ENCODE data around the gene CTDSP2.

DNA sequence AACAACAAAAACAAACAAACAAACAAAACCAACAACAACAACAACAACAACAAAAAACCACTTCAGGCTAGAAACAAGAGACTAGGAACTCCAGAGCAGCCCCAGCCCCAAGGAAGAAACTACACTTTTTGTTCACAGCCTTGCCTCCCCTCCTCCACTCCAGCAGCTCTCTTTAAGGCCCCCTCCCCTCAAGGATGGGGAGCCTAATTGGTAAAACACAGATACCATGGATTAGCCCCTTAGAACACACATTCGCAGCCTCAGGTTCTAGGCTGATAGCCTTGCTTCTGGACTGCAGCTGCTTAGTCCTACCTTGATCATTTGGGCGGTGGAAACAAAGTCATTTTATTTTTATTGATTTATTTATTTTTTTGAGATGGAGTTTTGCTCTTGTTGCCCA, 16.1 kb downstream of the CTDSP2 start:
- TF ChIP-seq POLR2AphosphoS5 (IDR thresholded peaks at IDR 0.05) (no peak), POLR2A (IDR thresholded peaks at IDR 0.05) (no peak)
- TF ChIP-seq, protein P1, sequence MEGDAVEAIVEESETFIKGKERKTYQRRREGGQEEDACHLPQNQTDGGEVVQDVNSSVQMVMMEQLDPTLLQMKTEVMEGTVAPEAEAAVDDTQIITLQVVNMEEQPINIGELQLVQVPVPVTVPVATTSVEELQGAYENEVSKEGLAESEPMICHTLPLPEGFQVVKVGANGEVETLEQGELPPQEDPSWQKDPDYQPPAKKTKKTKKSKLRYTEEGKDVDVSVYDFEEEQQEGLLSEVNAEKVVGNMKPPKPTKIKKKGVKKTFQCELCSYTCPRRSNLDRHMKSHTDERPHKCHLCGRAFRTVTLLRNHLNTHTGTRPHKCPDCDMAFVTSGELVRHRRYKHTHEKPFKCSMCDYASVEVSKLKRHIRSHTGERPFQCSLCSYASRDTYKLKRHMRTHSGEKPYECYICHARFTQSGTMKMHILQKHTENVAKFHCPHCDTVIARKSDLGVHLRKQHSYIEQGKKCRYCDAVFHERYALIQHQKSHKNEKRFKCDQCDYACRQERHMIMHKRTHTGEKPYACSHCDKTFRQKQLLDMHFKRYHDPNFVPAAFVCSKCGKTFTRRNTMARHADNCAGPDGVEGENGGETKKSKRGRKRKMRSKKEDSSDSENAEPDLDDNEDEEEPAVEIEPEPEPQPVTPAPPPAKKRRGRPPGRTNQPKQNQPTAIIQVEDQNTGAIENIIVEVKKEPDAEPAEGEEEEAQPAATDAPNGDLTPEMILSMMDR (IDR thresholded peaks at IDR 0.05), result no peak

Measured in upper lobe of left lung (tissue), 4 donors.